B cell (primary cell): Measurements from ENCODE around the gene LY9. TPM values are rescaled to one million over a fixed set of nuclear protein-coding genes. Genes with fewer than 3 reads are reported as not detected.

Experiments used
- ATAC-seq: fragments of 200-7000 bp; cut with Tn5 transposase; one replicate; pipeline ENCODE4 v1.10.0; 2021; ENCODE audit warnings: low read depth, mild to moderate bottlenecking, moderate number of reproducible peaks, moderate library complexity
- CTCF ChIA-PET: fragments of 350-600 bp; sonication (Branson Sonifier 250); formaldehyde crosslinking; loops from one replicate; lab custom pipeline; 2021; ENCODE audit warnings: antibody characterized with exemption, inconsistent platforms; lab: Charles Lee
- POLR2A ChIA-PET: fragments of 350-600 bp; sonication (Branson Sonifier 250); formaldehyde crosslinking; loops from one replicate; lab custom pipeline; 2021; ENCODE audit warnings: antibody characterized with exemption; lab: Charles Lee
- DNase-seq: peaks from one replicate; pipeline ENCODE4 v3.0.0; 2013
- H2AFZ ChIP-seq: 2 replicates; pipeline ENCODE4 v1.6.1; 2012; ENCODE audit warnings: mild to moderate bottlenecking, low read depth, low read length; ENCODE audit not compliant: insufficient read depth, poor library complexity, severe bottlenecking
- H3K27ac ChIP-seq, 2 donors: 1 replicate in 1 of 2; 2 replicates in 1 of 2; pipeline ENCODE4 v1.5.1; 2012 to 2013; ENCODE audit warnings: low read length in 2 of 2, mild to moderate bottlenecking in 2 of 2, moderate library complexity in 1 of 2
- H3K27me3 ChIP-seq, 4 experiments: fragments of 200-600 bp in 1 of 4; sonication (generic) in 1 of 4; replicated peaks in 1 of 4; 1 replicate in 2 of 4; 2 replicates in 2 of 4; pipeline versions ENCODE4 v1.6.1 to v1.7.0; 2013 to 2016; ENCODE audit warnings: low read length in 3 of 4, mild to moderate bottlenecking in 2 of 4, mixed read lengths in 1 of 4, moderate library complexity in 1 of 4; ENCODE audit not compliant: insufficient read depth in 4 of 4, control insufficient read depth in 3 of 4; ENCODE audit errors: control extremely low read depth in 1 of 4
- H3K36me3 ChIP-seq, 2 experiments: replicated peaks in 1 of 2; 1 replicate in 1 of 2; 2 replicates in 1 of 2; pipeline versions ENCODE4 v1.6.1 to v1.7.1; 2013; ENCODE audit warnings: low read length in 1 of 2; ENCODE audit not compliant: insufficient read depth in 2 of 2, control insufficient read depth in 1 of 2; ENCODE audit errors: control extremely low read depth in 1 of 2, extremely low read depth in 1 of 2
- H3K4me1 ChIP-seq, 2 donors: fragments of 200-600 bp in 1 of 2; sonication (generic) in 1 of 2; 1 replicate in 1 of 2; 2 replicates in 1 of 2; pipeline versions ENCODE4 v1.5.1 to v1.6.1; 2013 to 2017; ENCODE audit warnings: low read length in 2 of 2; ENCODE audit not compliant: control insufficient read depth in 2 of 2, insufficient read depth in 2 of 2
- H3K4me2 ChIP-seq: replicated peaks from 2 replicates; pipeline ENCODE3; 2012; ENCODE audit warnings: mild to moderate bottlenecking, low read depth, low read length; ENCODE audit not compliant: poor library complexity, severe bottlenecking
- H3K4me3 ChIP-seq, 5 experiments: fragments of 200-600 bp in 1 of 5; sonication (generic) in 1 of 5; 1 replicate in 3 of 5; 2 replicates in 2 of 5; pipeline versions ENCODE4 v1.5.1 to v1.7.0; 2011 to 2016; ENCODE audit warnings: low read length in 4 of 5, mild to moderate bottlenecking in 4 of 5, low read depth in 2 of 5, control low read depth in 1 of 5, moderate library complexity in 1 of 5; ENCODE audit not compliant: insufficient read depth in 1 of 5; ENCODE audit errors: control extremely low read depth in 1 of 5, extremely low read depth in 1 of 5
- H3K79me2 ChIP-seq: fragments of 200-600 bp; sonication (generic); one replicate; pipeline ENCODE4 v1.6.0; 2016; ENCODE audit warnings: low read length; ENCODE audit not compliant: control insufficient read depth, insufficient read depth
- H3K9ac ChIP-seq: fragments of 200-600 bp; sonication (generic); 2 replicates; pipeline ENCODE4 v1.6.1; 2017; ENCODE audit warnings: mild to moderate bottlenecking, low read length, moderate library complexity
- H3K9me3 ChIP-seq, 3 donors: one replicate each; pipeline versions ENCODE4 v1.6.1 to v1.7.1; 2013; ENCODE audit warnings: low read length in 2 of 3; ENCODE audit not compliant: control insufficient read depth in 2 of 3, insufficient read depth in 1 of 3; ENCODE audit errors: control extremely low read depth in 1 of 3
- H4K20me1 ChIP-seq: 2 replicates; pipeline ENCODE4 v1.6.0; 2012; ENCODE audit warnings: mild to moderate bottlenecking, low read length; ENCODE audit not compliant: insufficient read depth, control insufficient read depth, poor library complexity, severe bottlenecking
- H3K27ac Mint-ChIP-seq: one replicate; pipeline ENCODE4 v1.8.0; 2021; ENCODE audit warnings: mixed read lengths
- H3K27me3 Mint-ChIP-seq: one replicate; pipeline ENCODE4 v1.8.0; 2021; ENCODE audit warnings: mixed read lengths
- H3K4me1 Mint-ChIP-seq: one replicate; pipeline ENCODE4 v1.8.0; 2021; ENCODE audit warnings: mixed read lengths
- H3K4me3 Mint-ChIP-seq: one replicate; pipeline ENCODE4 v1.8.0; 2021; ENCODE audit warnings: mixed read lengths
- H3K9me3 Mint-ChIP-seq: one replicate; pipeline ENCODE4 v1.8.0; 2022; ENCODE audit warnings: mixed read lengths; ENCODE audit not compliant: insufficient read depth
- CTCF ChIP-seq: fragments of 200-600 bp; IDR thresholded peaks from one replicate; pipeline ENCODE4 v1.8.0; 2022; ENCODE audit warnings: antibody characterized with exemption, mild to moderate bottlenecking
- EZH2 ChIP-seq: IDR thresholded peaks from 2 replicates; pipeline ENCODE4 v1.6.1; 2012; ENCODE audit warnings: borderline replicate concordance, low read depth, mild to moderate bottlenecking, moderate library complexity, low read length; ENCODE audit not compliant: insufficient read depth, poor library complexity, severe bottlenecking
- WGBS: methylation state at CpG from one replicate; pipeline ENCODE4 v1.1.5; 2013; ENCODE audit warnings: missing lambda C conversion rate; ENCODE audit not compliant: insufficient coverage; 5-methylcytosine and 5-hydroxymethylcytosine counted together
- intact Hi-C: fragments of 100-400 bp; cut with micrococcal nuclease; formaldehyde crosslinking; loops from one replicate; pipeline ENCODE4 v1.10.0; 2022
- polyA plus RNA-seq: library from polyadenylated mRNA; depleted of rRNA; stranded (reverse); fragments of >200 nt; gene quantifications from 2 replicates; pipeline ENCODE4 v1.2.3, GENCODE V29; 2012
- total RNA-seq, 2 donors: library from RNA; stranded (reverse); fragments of 120-200 nt in 1 of 2; gene quantifications; 1 replicate in 1 of 2; 2 replicates in 1 of 2; pipeline versions ENCODE4 v1.2.3 to v1.2.4, GENCODE V29; 2013 to 2022

LY9 gene
- total and polyA plus RNA-seq, 2 donors (not counting 1 experiment from before 2014, with no cell fraction given): 252 to 365 TPM

- WGBS: 69% methylated on average over 4 of the region's 8 CpGs
- H3K27ac ChIP-seq: peak overlapping the region in 1 of 2 donors; percentile 14
- CTCF ChIA-PET: interaction anchor here (0.6 to 5.0 kb wide), 36 partner anchors 9 to 211 kb away, joined by 3 to 68 read pairs (median 4); partner anchors contain the start of genes ITLN2 and LY9
- Mint-ChIP-seq H3K9me3 (no peaks in the 10 kb centered on the region), H3K4me3 (no peak overlapping the region), H3K4me1 (peaks cover 10% of the 10 kb centered on the region), H3K27ac (peak overlapping the region; percentile 77), H3K27me3 (no peaks in the 10 kb centered on the region)
- H3K79me2 ChIP-seq: no peaks in the 10 kb centered on the region
- no peaks in the 10 kb centered on the region for H4K20me1 ChIP-seq
- H3K9me3 ChIP-seq: no peaks in the 10 kb centered on the region
- DNase-seq (peak; percentile 84), ATAC-seq (peak; percentile 74)
- H3K4me1 ChIP-seq: no peaks in the 10 kb centered on the region
- no peak overlapping the region for H2AFZ ChIP-seq
- POLR2A ChIA-PET: no interaction called here
- H3K9ac ChIP-seq: no peak overlapping the region
- H3K36me3 ChIP-seq: peaks cover 0 to 23% of the 10 kb centered on the region in 2 experiments
- no peak overlapping the region for H3K4me2 ChIP-seq
- intact Hi-C loops: loop anchor here (1.0 to 10.0 kb wide), 5 partner anchors 48 to 149 kb away; partner anchors contain the start of gene ITLN1
- TF ChIP-seq CTCF (peak; percentile 83), EZH2 (no peak)
- no peak overlapping the region for H3K4me3 ChIP-seq
- no peaks in the 10 kb centered on the region for H3K27me3 ChIP-seq
Observed at GRCh38 chr1:160830321-160831153, 34.6 kb downstream of the LY9 start.
